Thyroid gland (tissue), 4 donors: ENCODE measurements around the gene PMM2. TPM values are rescaled to one million over a fixed set of nuclear protein-coding genes. Genes with fewer than 3 reads are reported as not detected.
"Not testable (repeated sequence)": the region's sequence is repeated elsewhere in the genome, so short reads cannot be mapped to it uniquely, and the experiment has no call there.

Source experiments
- DNase-seq, 2 donors: peaks; one replicate each; pipeline ENCODE4 v3.0.0-alpha.2; 2019
- H3K27ac ChIP-seq, 3 donors: fragments of 200-600 bp; sonication (generic); 1 replicate in 2 of 3; 2 replicates in 1 of 3; pipeline ENCODE4 v1.5.1; 2016 to 2019; ENCODE audit warnings: mild to moderate bottlenecking in 1 of 3, moderate library complexity in 1 of 3
- H3K27me3 ChIP-seq: fragments of 200-600 bp; sonication (generic); one replicate; pipeline ENCODE4 v1.5.1; 2019
- H3K36me3 ChIP-seq, 2 donors: fragments of 200-600 bp; sonication (generic); one replicate each; pipeline ENCODE4 v1.5.1; 2016 to 2019
- H3K4me1 ChIP-seq, 2 donors: fragments of 200-600 bp; sonication (generic); one replicate each; pipeline ENCODE4 v1.5.1; 2017 to 2019
- H3K4me3 ChIP-seq, 3 donors: fragments of 200-600 bp; sonication (generic); replicated peaks in 1 of 3; 1 replicate in 2 of 3; 2 replicates in 1 of 3; pipeline ENCODE4 v1.5.1; 2016; ENCODE audit warnings: mild to moderate bottlenecking in 1 of 3
- H3K9me3 ChIP-seq: fragments of 200-600 bp; sonication (generic); one replicate; pipeline ENCODE4 v1.5.1; 2017
- POLR2A ChIP-seq, 2 donors: fragments of 450-650 bp; IDR thresholded peaks; one replicate each; pipeline ENCODE4 v1.6.1; 2017; ENCODE audit warnings: antibody characterized with exemption in 2 of 2, mild to moderate bottlenecking in 2 of 2, moderate library complexity in 1 of 2
- WGBS, 2 donors: methylation state at CpG; one replicate each; pipeline ENCODE4 v1.1.5; 2017; 5-methylcytosine and 5-hydroxymethylcytosine counted together
- intact Hi-C: fragments of 100-400 bp; cut with DNase I; formaldehyde crosslinking; loops from one replicate; pipeline ENCODE4 v1.15.1; 2023
- total RNA-seq, 4 donors: library from RNA; depleted of rRNA; stranded (reverse); fragments of >200 nt; gene quantifications; one replicate each; pipeline ENCODE4 v1.2.3, GENCODE V29; 2016
- TF ChIP-seq, protein P1 (sequence below), 6 experiments: fragments of 200-600 bp in 3 of 6; fragments of 450-650 bp in 3 of 6; sonication (generic) in 3 of 6; IDR thresholded peaks; one replicate each; pipeline ENCODE4 v1.5.1; 2016 to 2019; ENCODE audit warnings: antibody characterized with exemption in 6 of 6, mild to moderate bottlenecking in 2 of 6, inconsistent platforms in 1 of 6, moderate library complexity in 1 of 6

The PMM2 gene
- total RNA-seq, 4 donors from 2014 or later, result 26.2 to 49.6 (median 30.8) TPM

DNA sequence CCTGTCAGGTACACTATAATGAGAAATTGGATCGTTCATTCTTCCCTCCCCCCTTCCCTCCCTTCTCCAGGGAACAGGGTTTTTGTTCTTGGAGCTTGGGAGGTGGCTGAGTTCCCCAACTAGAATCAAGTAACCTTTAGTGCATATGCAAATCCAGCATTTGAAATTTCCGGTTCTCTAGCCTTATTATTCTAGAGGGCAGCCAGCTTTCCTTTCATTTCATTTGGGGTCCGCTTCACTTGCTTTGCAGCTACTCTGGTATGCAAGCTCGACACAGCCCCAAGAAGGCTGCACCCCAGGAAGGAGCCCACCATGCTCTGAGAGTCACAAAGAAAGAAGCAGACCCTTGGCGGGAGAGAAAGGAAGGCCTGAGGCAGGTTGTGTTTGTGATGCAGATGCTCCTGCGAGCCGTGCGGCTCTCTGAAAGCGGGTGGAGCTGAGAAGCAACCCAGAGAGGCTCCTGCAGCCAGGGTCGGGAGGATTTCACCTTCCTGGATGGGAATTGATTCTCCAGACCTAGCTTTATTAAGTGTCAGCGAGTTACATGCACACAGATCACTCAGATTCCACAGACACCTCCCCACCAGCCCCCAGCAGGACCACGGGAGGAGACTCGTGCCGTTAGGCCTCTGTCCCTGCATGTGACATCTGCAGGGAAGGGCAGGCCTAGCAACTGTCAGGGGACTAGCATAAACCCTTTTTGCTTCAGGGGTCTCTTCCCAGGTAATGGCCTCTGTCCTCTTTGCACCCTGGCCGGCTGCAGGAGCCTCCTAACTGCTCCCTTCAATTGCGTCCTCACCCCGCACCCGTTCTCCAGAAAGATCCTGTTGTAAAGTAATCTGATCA, 34.5 kb downstream of the PMM2 start:
- Histone ChIP-seq H3K27ac (no peak overlapping the region), H3K4me1 (no peaks in the 10 kb centered on the region), H3K27me3 (no peaks in the 10 kb centered on the region), H3K9me3 (no peaks in the 10 kb centered on the region), H3K4me3 (no peak overlapping the region), H3K36me3 (peaks cover 8 to 12% of the 10 kb centered on the region in 2 donors)
- no peak for DNase-seq
- TF ChIP-seq, protein P1, sequence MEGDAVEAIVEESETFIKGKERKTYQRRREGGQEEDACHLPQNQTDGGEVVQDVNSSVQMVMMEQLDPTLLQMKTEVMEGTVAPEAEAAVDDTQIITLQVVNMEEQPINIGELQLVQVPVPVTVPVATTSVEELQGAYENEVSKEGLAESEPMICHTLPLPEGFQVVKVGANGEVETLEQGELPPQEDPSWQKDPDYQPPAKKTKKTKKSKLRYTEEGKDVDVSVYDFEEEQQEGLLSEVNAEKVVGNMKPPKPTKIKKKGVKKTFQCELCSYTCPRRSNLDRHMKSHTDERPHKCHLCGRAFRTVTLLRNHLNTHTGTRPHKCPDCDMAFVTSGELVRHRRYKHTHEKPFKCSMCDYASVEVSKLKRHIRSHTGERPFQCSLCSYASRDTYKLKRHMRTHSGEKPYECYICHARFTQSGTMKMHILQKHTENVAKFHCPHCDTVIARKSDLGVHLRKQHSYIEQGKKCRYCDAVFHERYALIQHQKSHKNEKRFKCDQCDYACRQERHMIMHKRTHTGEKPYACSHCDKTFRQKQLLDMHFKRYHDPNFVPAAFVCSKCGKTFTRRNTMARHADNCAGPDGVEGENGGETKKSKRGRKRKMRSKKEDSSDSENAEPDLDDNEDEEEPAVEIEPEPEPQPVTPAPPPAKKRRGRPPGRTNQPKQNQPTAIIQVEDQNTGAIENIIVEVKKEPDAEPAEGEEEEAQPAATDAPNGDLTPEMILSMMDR (IDR thresholded peaks at IDR 0.05), result no peak
- no peak for TF ChIP-seq POLR2A (IDR thresholded peaks at IDR 0.05)
- WGBS, 2 donors, result 81 to 86% methylated on average over 18 of the region's 18 CpGs
- intact Hi-C loops, result no loop called here

DNA sequence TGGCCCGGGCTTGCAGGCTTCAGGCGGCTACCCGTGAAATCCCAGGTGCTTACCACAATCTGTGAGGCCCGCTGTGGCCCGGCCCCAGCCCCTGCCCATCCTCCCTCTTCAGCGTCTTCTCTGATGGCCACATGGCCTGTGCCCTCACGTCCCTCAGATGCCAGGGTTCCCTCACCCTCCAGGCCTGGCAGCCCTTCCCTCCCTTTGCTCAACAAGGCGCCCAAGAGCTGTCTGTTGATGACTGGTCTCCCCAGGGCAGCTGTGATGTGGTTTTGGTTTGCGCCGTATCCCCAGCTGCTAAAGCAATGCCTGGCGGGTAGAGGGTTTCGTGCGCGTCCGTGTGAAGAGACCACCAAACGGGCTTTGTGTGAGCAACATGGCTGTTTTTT, 35.1 kb downstream of the PMM2 start:
- DNase-seq, result no peak
- WGBS, 2 donors, result 82 to 85% methylated on average over 16 of the region's 16 CpGs

DNA sequence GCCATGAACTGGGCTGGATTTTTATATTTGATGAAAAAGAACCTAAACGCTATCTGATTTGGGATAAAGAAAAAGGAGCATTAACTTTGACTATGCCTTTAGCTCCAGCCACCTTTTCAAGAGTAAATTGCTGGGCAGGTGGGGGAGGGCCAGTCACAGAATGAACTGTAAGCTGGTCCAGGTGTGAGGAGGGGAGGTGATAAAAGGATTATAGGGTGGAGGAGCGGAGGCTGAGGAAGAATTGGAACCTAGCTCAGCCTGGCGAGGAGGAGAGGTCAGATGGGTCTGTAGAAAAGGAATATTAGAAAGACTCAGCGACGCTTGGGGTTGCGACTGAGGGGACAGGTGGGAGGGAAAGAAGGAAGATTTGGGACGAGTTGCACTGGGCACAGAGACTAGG, 39.2 kb downstream of the PMM2 start:
- H3K36me3 ChIP-seq, DNase-seq, H3K27me3 ChIP-seq, H3K4me1 ChIP-seq, H3K9me3 ChIP-seq, H3K27ac ChIP-seq, intact Hi-C loops, H3K4me3 ChIP-seq: not testable (repeated sequence)
- 80 to 84% methylated on average over 7 of the region's 7 CpGs for WGBS, 2 donors

More for the DNA sequence above, 35.1 kb downstream of the PMM2 start:
- no peaks in the 10 kb centered on the region for H3K4me1 ChIP-seq
- no peaks in the 10 kb centered on the region for H3K9me3 ChIP-seq
- no peak for TF ChIP-seq POLR2A (IDR thresholded peaks at IDR 0.05)
- TF ChIP-seq, protein P1 (IDR thresholded peaks at IDR 0.05), result no peak
- intact Hi-C loops, result no loop called here
- no peaks in the 10 kb centered on the region for H3K27me3 ChIP-seq
- H3K36me3 ChIP-seq, result peaks cover 8 to 12% of the 10 kb centered on the region in 2 donors
- no peak overlapping the region for H3K4me3 ChIP-seq
- H3K27ac ChIP-seq, result no peak overlapping the region

GRCh38 chr16:8837594-8837993, 40.0 kb downstream of the PMM2 start:
- H3K27ac ChIP-seq, H3K27me3 ChIP-seq, H3K4me3 ChIP-seq, intact Hi-C loops, DNase-seq, H3K4me1 ChIP-seq, H3K9me3 ChIP-seq, H3K36me3 ChIP-seq: not testable (repeated sequence)
- WGBS, 2 donors, result 84 to 85% methylated on average over 15 of the region's 15 CpGs

GRCh38 chr16:8842016-8842415, 44.4 kb downstream of the PMM2 start:
- H3K27ac ChIP-seq, H3K4me1 ChIP-seq, H3K27me3 ChIP-seq, H3K4me3 ChIP-seq, DNase-seq, H3K36me3 ChIP-seq, intact Hi-C loops, H3K9me3 ChIP-seq: not testable (repeated sequence)
- WGBS, 2 donors, result 65 to 74% methylated on average over 4 of the region's 4 CpGs

DNA sequence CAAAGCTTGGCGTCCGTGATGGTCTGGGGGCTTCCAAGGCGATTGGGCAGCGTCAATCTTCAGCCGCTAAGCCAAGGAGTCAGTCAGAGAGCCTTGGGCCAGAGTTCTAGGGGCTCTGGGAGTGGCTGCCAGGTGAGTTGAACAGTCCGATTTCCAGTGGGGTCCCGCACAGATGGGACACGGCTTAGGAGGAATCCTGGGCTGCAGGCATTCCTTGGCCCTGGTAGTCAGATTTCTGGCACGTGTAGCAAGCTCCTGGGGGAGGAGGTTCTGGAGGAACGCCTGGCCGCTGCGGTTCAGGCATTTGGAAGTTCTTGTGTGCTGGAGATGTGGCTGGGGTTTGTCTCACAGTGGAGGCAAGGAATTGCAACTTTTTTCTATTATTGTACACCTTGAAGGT, 45.7 kb downstream of the PMM2 start:
- H3K36me3 ChIP-seq, H3K9me3 ChIP-seq, H3K4me1 ChIP-seq, DNase-seq, H3K27ac ChIP-seq, H3K4me3 ChIP-seq, H3K27me3 ChIP-seq, intact Hi-C loops: not testable (repeated sequence)
- 67 to 79% methylated on average over 11 of the region's 12 CpGs for WGBS, 2 donors

- H3K4me3 ChIP-seq, result no peak overlapping the region
- no peaks in the 10 kb centered on the region for H3K9me3 ChIP-seq
- intact Hi-C loops, result no loop called here
- H3K27me3 ChIP-seq, result no peaks in the 10 kb centered on the region
- H3K27ac ChIP-seq, result no peak overlapping the region
- no peak for TF ChIP-seq POLR2A (IDR thresholded peaks at IDR 0.05)
- TF ChIP-seq, protein P1 (IDR thresholded peaks at IDR 0.05), result no peak
- peaks cover 0 to 7% of the 10 kb centered on the region in 2 donors for H3K4me1 ChIP-seq
- 92 to 94% methylated on average over 7 of the region's 7 CpGs for WGBS, 2 donors
- H3K36me3 ChIP-seq, result peaks cover 14 to 20% of the 10 kb centered on the region in 2 donors
- no peak for DNase-seq
Measured at GRCh38 chr16:8845699-8846298, 48.2 kb downstream of the PMM2 start.
